Measurements from ENCODE around the gene COL23A1. TPM values are rescaled to one million over a fixed set of nuclear protein-coding genes. Genes with fewer than 3 reads are reported as not detected.

COL23A1 gene
- total and polyA plus RNA-seq, 8 donors = 0.06 to 0.68 (median 0.33) TPM; not detected in 2

GRCh38 chr5:178218237-178218776 is 371.9 kb downstream of the COL23A1 start:
- no peaks in the 10 kb centered on the region for H3K4me1 ChIP-seq
- TF ChIP-seq CTCF (IDR thresholded peaks at IDR 0.05) = no peak
- ATAC-seq = no peak
- FAIRE-seq = no peak
- no peak for DNase-seq
- WGBS, 2 donors = 71 to 75% methylated on average over 5 of the region's 5 CpGs
- H3K27ac ChIP-seq = no peak overlapping the region
- no peaks in the 10 kb centered on the region for H3K27me3 ChIP-seq
- H3K4me3 ChIP-seq = no peak overlapping the region
- intact Hi-C loops (cut with DNase I) = no loop called here
- no peaks in the 10 kb centered on the region for H3K9me3 ChIP-seq
- peaks cover 0 to 21% (median 7%) of the 10 kb centered on the region in 3 donors for H3K36me3 ChIP-seq

GRCh38 chr5:178216779-178217178 is 373.4 kb downstream of the COL23A1 start:
- no peak for DNase-seq
- H3K36me3 ChIP-seq = peaks cover 0 to 34% (median 18%) of the 10 kb centered on the region in 3 donors
- no peak overlapping the region for H3K27ac ChIP-seq
- ATAC-seq = no peak
- no peak overlapping the region for H3K4me3 ChIP-seq
- no peaks in the 10 kb centered on the region for H3K4me1 ChIP-seq
- 91 to 96% methylated on average over 3 of the region's 3 CpGs for WGBS, 2 donors
- TF ChIP-seq CTCF (IDR thresholded peaks at IDR 0.05) = no peak
- intact Hi-C loops (cut with DNase I) = no loop called here
- no peak for FAIRE-seq
- H3K9me3 ChIP-seq = no peaks in the 10 kb centered on the region
- H3K27me3 ChIP-seq = no peaks in the 10 kb centered on the region

- no peak for ATAC-seq
- no peaks in the 10 kb centered on the region for H3K4me1 ChIP-seq
- WGBS, 2 donors = 93 to 95% methylated on average over 5 of the region's 5 CpGs
- intact Hi-C loops (cut with DNase I) = no loop called here
- no peak overlapping the region for H3K27ac ChIP-seq
- no peak for TF ChIP-seq CTCF (IDR thresholded peaks at IDR 0.05)
- FAIRE-seq = no peak
- DNase-seq = no peak
- H3K36me3 ChIP-seq = peaks cover 0 to 41% (median 24%) of the 10 kb centered on the region in 3 donors
- no peak overlapping the region for H3K4me3 ChIP-seq
- H3K27me3 ChIP-seq = no peaks in the 10 kb centered on the region
- H3K9me3 ChIP-seq = no peaks in the 10 kb centered on the region
These were observed 374.1 kb downstream of the COL23A1 start for GRCh38 chr5:178216088-178216534.

- no peak for TF ChIP-seq CTCF (IDR thresholded peaks at IDR 0.05)
- Histone ChIP-seq H3K27ac (no peak overlapping the region), H3K4me3 (no peak overlapping the region), H3K27me3 (no peaks in the 10 kb centered on the region), H3K36me3 (peaks cover 0 to 48% (median 29%) of the 10 kb centered on the region in 3 donors), H3K9me3 (no peaks in the 10 kb centered on the region), H3K4me1 (no peaks in the 10 kb centered on the region)
- ATAC-seq (no peak), FAIRE-seq (no peak), DNase-seq (peak in 1 of 6 donors; percentile 50)
- 82 to 85% methylated on average over 13 of the region's 13 CpGs for WGBS, 2 donors
- intact Hi-C loops (cut with DNase I) = no loop called here
These were observed 374.8 kb downstream of the COL23A1 start for GRCh38 chr5:178215280-178216002.
